ENCODE results near the gene IGSF22. TPM values are rescaled to one million over a fixed set of nuclear protein-coding genes. Genes with fewer than 3 reads are reported as not detected.

Gene IGSF22
- total RNA-seq, 1 donor from 2014 or later = 0.74 TPM

- H3K27me3 Mint-ChIP-seq (ENCODE audit: unreplicated experiment) = peaks cover 3% of the 10 kb centered on the region
- peak overlapping the region; percentile 15 for H3K4me3 Mint-ChIP-seq (ENCODE audit: unreplicated experiment)
- H3K4me1 Mint-ChIP-seq (ENCODE audit: unreplicated experiment) = peaks cover 6% of the 10 kb centered on the region
- no peak for TF ChIP-seq CTCF (IDR thresholded peaks at IDR 0.05; ENCODE audit: unreplicated experiment)
- no peak for DNase-seq (ENCODE audit: low spot score)
- peaks cover 9% of the 10 kb centered on the region for H3K36me3 Mint-ChIP-seq (ENCODE audit: low read depth, unreplicated experiment)
- no peak overlapping the region for H3K27ac Mint-ChIP-seq (ENCODE audit: unreplicated experiment)
- H3K9me3 Mint-ChIP-seq (ENCODE audit: unreplicated experiment) = no peaks in the 10 kb centered on the region
Observed at GRCh38 chr11:18741783-18742182, 15.8 kb upstream of the IGSF22 start.

GRCh38 chr11:18739685-18740084 is 13.7 kb upstream of the IGSF22 start:
- H3K9me3 Mint-ChIP-seq (ENCODE audit: unreplicated experiment) = no peaks in the 10 kb centered on the region
- H3K4me3 Mint-ChIP-seq (ENCODE audit: unreplicated experiment) = no peak overlapping the region
- no peak for DNase-seq (ENCODE audit: low spot score)
- TF ChIP-seq CTCF (IDR thresholded peaks at IDR 0.05; ENCODE audit: unreplicated experiment) = no peak
- peaks cover 6% of the 10 kb centered on the region for H3K4me1 Mint-ChIP-seq (ENCODE audit: unreplicated experiment)
- H3K27ac Mint-ChIP-seq (ENCODE audit: unreplicated experiment) = no peak overlapping the region
- H3K36me3 Mint-ChIP-seq (ENCODE audit: low read depth, unreplicated experiment) = peaks cover 14% of the 10 kb centered on the region
- H3K27me3 Mint-ChIP-seq (ENCODE audit: unreplicated experiment) = peaks cover 2% of the 10 kb centered on the region

- no peak for TF ChIP-seq CTCF (IDR thresholded peaks at IDR 0.05; ENCODE audit: unreplicated experiment)
- Mint-ChIP-seq H3K4me1 (ENCODE audit: unreplicated experiment) (peaks cover 6% of the 10 kb centered on the region), H3K27me3 (ENCODE audit: unreplicated experiment) (peaks cover 4% of the 10 kb centered on the region), H3K36me3 (ENCODE audit: low read depth, unreplicated experiment) (peaks cover 14% of the 10 kb centered on the region), H3K27ac (ENCODE audit: unreplicated experiment) (no peak overlapping the region), H3K4me3 (ENCODE audit: unreplicated experiment) (no peak overlapping the region), H3K9me3 (ENCODE audit: unreplicated experiment) (no peaks in the 10 kb centered on the region)
- no peak for DNase-seq (ENCODE audit: low spot score)
Observed at GRCh38 chr11:18737642-18738041, 11.7 kb upstream of the IGSF22 start.

GRCh38 chr11:18736590-18737148 is 10.7 kb upstream of the IGSF22 start:
- Mint-ChIP-seq H3K4me3 (ENCODE audit: unreplicated experiment) (no peak overlapping the region), H3K4me1 (ENCODE audit: unreplicated experiment) (peaks cover 6% of the 10 kb centered on the region), H3K27ac (ENCODE audit: unreplicated experiment) (no peak overlapping the region), H3K36me3 (ENCODE audit: low read depth, unreplicated experiment) (peaks cover 14% of the 10 kb centered on the region), H3K9me3 (ENCODE audit: unreplicated experiment) (no peaks in the 10 kb centered on the region), H3K27me3 (ENCODE audit: unreplicated experiment) (peaks cover 4% of the 10 kb centered on the region)
- DNase-seq (ENCODE audit: low spot score) = no peak
- no peak for TF ChIP-seq CTCF (IDR thresholded peaks at IDR 0.05; ENCODE audit: unreplicated experiment)

GRCh38 chr11:18733202-18733601 is 7.2 kb upstream of the IGSF22 start:
- no peaks in the 10 kb centered on the region for H3K4me1 Mint-ChIP-seq (ENCODE audit: unreplicated experiment)
- no peak for TF ChIP-seq CTCF (IDR thresholded peaks at IDR 0.05; ENCODE audit: unreplicated experiment)
- H3K36me3 Mint-ChIP-seq (ENCODE audit: low read depth, unreplicated experiment) = peaks cover 13% of the 10 kb centered on the region
- no peak overlapping the region for H3K4me3 Mint-ChIP-seq (ENCODE audit: unreplicated experiment)
- no peak overlapping the region for H3K27ac Mint-ChIP-seq (ENCODE audit: unreplicated experiment)
- no peaks in the 10 kb centered on the region for H3K9me3 Mint-ChIP-seq (ENCODE audit: unreplicated experiment)
- no peak for DNase-seq (ENCODE audit: low spot score)
- peaks cover 4% of the 10 kb centered on the region for H3K27me3 Mint-ChIP-seq (ENCODE audit: unreplicated experiment)
